DND-41 (cell line): ENCODE results near the gene SDSL.

ENCODE experiments used
- CTCF ChIP-seq: IDR thresholded peaks from 2 replicates; pipeline ENCODE4 v1.5.1; 2012; ENCODE audit warnings: borderline replicate concordance, low read length, moderate library complexity, mild to moderate bottlenecking; ENCODE audit not compliant: poor library complexity, severe bottlenecking; ENCODE audit errors: extremely low read depth
- EZH2 ChIP-seq: IDR thresholded peaks from 3 replicates; pipeline ENCODE4 v1.6.1; 2012; ENCODE audit warnings: borderline replicate concordance, low read depth, mild to moderate bottlenecking, moderate library complexity, low read length, inconsistent platforms; ENCODE audit not compliant: severe bottlenecking

GRCh38 chr12:113485330-113485729, 63.1 kb downstream of the SDSL start:
- TF ChIP-seq CTCF = no peak
- TF ChIP-seq EZH2 = no peak
